Nephron (organoid): Measurements from ENCODE around the gene OR2G3.

Experiments
- H3K27ac Mint-ChIP-seq, 3 experiments: 2 replicates each; pipeline ENCODE4 v1.8.0; 2020; ENCODE audit warnings: mixed read lengths in 3 of 3, mild to moderate bottlenecking in 2 of 3, moderate library complexity in 1 of 3
- H3K27me3 Mint-ChIP-seq: 2 replicates; pipeline ENCODE4 v1.8.0; 2021; ENCODE audit warnings: low read depth, mild to moderate bottlenecking, moderate library complexity, mixed read lengths
- H3K36me3 Mint-ChIP-seq: 2 replicates; pipeline ENCODE4 v1.8.0; 2020; ENCODE audit warnings: low read depth, mixed read lengths
- H3K4me1 Mint-ChIP-seq: 2 replicates; pipeline ENCODE4 v1.8.0; 2020; ENCODE audit warnings: mixed read lengths
- H3K4me3 Mint-ChIP-seq, 3 experiments: 2 replicates each; pipeline ENCODE4 v1.8.0; 2020; ENCODE audit warnings: mild to moderate bottlenecking in 3 of 3, mixed read lengths in 3 of 3, moderate library complexity in 2 of 3
- H3K9me3 Mint-ChIP-seq: 2 replicates; pipeline ENCODE4 v1.8.0; 2020; ENCODE audit warnings: mixed read lengths
- TF ChIP-seq, protein P1 (sequence below), 3 experiments: fragments of 200-600 bp; sonication (generic); IDR thresholded peaks; one replicate each; pipeline ENCODE4 v1.5.0; 2021; ENCODE audit warnings: antibody characterized with exemption in 3 of 3; ENCODE audit not compliant: unreplicated experiment in 3 of 3

The OR2G3 gene

DNA sequence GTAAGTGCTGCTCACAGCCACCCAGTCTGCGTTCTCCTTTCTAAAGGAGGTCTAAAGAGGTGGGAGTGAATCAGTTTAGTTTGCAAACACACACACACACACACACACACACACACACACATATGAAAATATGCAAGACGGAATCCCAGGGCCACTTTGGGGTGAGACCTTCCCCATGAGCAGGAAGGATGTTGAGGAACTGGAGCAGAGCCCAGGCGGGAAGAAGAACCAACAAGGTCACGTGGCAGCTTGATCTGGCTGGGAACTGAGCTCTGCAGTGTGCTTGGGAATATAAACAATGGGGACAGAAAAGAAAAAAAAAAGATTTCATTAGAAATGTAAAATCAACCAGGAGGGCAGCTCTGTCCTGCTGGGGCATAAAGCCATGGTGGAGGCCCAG lies 32.6 kb downstream of the OR2G3 start:
- peaks cover 6% of the 10 kb centered on the region for H3K27me3 Mint-ChIP-seq
- H3K27ac Mint-ChIP-seq = no peak overlapping the region

DNA sequence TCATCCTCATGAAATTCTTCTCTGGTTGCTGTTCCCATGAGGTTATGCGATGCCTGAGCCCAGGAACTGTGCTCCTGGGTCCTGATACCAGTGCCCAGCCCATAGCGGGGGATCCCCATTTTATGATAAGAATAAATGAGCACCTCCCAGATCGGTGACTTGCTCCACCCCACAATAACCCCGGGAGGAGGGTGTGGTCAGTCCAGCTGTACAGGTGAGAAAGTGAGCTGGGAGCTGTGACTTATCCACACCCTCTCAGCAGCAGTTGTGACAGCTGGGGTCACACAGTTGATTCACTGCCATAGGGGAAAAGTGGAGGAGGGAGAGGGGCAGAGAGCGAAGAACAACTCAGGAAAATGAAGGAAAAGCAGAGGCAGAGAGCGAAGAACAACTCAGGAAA lies 33.4 kb downstream of the OR2G3 start:
- Mint-ChIP-seq H3K36me3 (no peaks in the 10 kb centered on the region), H3K4me1 (no peaks in the 10 kb centered on the region), H3K9me3 (peaks cover 11% of the 10 kb centered on the region), H3K27me3 (peaks cover 6% of the 10 kb centered on the region), H3K4me3 (no peak overlapping the region), H3K27ac (no peak overlapping the region)
- TF ChIP-seq, protein P1, sequence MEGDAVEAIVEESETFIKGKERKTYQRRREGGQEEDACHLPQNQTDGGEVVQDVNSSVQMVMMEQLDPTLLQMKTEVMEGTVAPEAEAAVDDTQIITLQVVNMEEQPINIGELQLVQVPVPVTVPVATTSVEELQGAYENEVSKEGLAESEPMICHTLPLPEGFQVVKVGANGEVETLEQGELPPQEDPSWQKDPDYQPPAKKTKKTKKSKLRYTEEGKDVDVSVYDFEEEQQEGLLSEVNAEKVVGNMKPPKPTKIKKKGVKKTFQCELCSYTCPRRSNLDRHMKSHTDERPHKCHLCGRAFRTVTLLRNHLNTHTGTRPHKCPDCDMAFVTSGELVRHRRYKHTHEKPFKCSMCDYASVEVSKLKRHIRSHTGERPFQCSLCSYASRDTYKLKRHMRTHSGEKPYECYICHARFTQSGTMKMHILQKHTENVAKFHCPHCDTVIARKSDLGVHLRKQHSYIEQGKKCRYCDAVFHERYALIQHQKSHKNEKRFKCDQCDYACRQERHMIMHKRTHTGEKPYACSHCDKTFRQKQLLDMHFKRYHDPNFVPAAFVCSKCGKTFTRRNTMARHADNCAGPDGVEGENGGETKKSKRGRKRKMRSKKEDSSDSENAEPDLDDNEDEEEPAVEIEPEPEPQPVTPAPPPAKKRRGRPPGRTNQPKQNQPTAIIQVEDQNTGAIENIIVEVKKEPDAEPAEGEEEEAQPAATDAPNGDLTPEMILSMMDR (IDR thresholded peaks at IDR 0.05; ENCODE audit: unreplicated experiment in 3 of 3) = no peak

More for the DNA sequence above, 32.6 kb downstream of the OR2G3 start:
- H3K4me1 Mint-ChIP-seq = no peaks in the 10 kb centered on the region
- TF ChIP-seq, protein P1 (IDR thresholded peaks at IDR 0.05; ENCODE audit: unreplicated experiment in 3 of 3) = no peak
- H3K9me3 Mint-ChIP-seq = peaks cover 16% of the 10 kb centered on the region
- no peaks in the 10 kb centered on the region for H3K36me3 Mint-ChIP-seq
- H3K4me3 Mint-ChIP-seq = no peak overlapping the region

DNA sequence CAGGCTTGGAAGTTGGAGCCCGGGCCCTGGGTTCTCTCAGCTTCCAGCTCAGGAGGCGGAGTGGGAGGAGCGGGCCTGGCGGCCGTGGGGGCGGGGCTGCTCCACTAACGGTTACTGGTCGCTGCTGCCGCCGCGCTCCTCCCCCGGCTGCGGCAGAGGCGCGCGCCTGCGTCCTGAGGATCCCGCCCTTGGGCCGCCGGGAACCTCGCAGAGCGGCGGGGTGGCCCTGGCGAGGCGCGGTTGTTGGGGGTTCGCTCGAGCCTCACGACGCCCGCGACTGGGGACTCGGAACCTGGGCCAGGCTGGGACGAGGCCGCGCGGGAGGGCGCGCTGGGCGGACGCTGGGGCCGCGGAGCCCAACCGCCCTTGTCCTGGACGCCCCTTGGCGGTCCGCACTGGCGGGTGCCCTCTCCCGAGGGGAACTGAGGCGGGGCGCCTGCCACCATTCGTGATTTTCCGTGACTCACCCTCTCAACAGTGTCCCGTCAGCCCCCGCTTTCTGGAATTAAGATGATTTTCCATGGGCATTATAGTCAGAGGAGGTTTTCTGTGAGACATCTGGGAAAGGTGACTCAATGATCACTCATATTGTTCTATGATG lies 34.1 kb downstream of the OR2G3 start:
- TF ChIP-seq, protein P1 (IDR thresholded peaks at IDR 0.05; ENCODE audit: unreplicated experiment in 3 of 3) = no peak
- H3K27ac Mint-ChIP-seq = no peak overlapping the region
- no peak overlapping the region for H3K4me3 Mint-ChIP-seq
- H3K9me3 Mint-ChIP-seq = peaks cover 11% of the 10 kb centered on the region
- H3K4me1 Mint-ChIP-seq = no peaks in the 10 kb centered on the region
- no peaks in the 10 kb centered on the region for H3K36me3 Mint-ChIP-seq
- H3K27me3 Mint-ChIP-seq = peaks cover 6% of the 10 kb centered on the region

DNA sequence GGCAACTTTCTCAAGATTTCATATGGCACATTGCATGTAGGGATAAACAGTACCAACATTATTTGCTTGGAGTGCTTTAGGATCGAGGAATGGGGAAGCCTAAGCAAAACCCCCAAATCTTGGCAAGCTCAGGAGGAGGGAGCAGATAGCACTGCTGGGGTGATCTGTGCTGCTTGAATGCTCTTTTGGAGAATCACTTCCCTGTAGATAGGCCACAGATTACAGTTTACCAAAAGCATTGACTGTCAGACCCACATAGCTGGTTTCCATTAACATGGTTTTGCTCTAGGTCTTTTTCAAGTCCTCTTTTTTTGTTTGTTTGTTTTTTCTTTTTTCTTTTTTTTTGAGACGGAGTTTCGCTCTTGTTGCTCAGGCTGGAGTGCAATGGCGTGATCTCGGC lies 37.4 kb downstream of the OR2G3 start:
- H3K27me3 Mint-ChIP-seq = no peaks in the 10 kb centered on the region
- H3K9me3 Mint-ChIP-seq = peaks cover 7% of the 10 kb centered on the region
- TF ChIP-seq, protein P1 (IDR thresholded peaks at IDR 0.05; ENCODE audit: unreplicated experiment in 3 of 3) = no peak
- no peak overlapping the region for H3K4me3 Mint-ChIP-seq
- no peaks in the 10 kb centered on the region for H3K4me1 Mint-ChIP-seq
- no peaks in the 10 kb centered on the region for H3K36me3 Mint-ChIP-seq
- H3K27ac Mint-ChIP-seq = no peak overlapping the region

DNA sequence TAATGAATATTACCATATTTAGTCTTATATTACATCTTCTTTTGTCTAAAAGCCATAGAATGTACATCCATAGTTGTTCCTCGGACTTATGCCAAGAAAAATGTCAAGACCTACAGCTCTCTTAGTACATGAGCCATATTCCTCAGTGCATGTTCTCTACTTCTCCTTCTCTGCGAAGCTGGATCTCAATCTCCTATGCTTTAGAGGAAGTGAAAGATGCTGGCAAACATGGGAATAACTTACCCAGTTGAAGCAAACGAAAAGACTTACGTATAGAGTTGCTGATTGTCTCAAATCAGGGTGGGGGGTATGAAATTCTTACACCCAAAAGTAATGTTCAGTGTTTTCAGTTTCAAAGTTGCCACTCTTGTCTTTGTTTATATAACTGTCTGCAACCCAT lies 41.5 kb downstream of the OR2G3 start:
- Mint-ChIP-seq H3K36me3 (no peaks in the 10 kb centered on the region), H3K4me3 (no peak overlapping the region), H3K9me3 (no peaks in the 10 kb centered on the region), H3K27me3 (no peaks in the 10 kb centered on the region), H3K4me1 (no peaks in the 10 kb centered on the region), H3K27ac (no peak overlapping the region)
- TF ChIP-seq, protein P1 (IDR thresholded peaks at IDR 0.05; ENCODE audit: unreplicated experiment in 3 of 3) = no peak

DNA sequence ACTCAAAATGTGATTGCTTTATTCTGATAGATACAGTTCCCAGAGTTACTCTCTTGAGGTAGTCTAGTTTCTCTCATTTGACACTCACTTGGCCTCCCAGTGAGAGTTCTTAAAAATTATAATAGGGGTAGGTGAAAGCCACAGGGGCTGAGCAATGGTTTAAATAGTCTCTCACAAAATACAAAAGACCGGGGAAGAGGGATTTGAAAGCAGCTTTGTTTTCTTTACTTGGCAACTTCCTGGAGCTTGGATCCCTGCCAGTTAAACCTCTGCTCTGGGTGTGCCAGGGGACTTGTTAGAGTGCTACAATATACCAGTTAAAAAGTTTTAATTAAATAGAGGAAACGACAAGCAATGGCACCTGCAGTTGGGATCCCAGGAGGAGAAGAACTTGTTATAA lies 42.5 kb downstream of the OR2G3 start:
- Mint-ChIP-seq H3K4me1 (no peaks in the 10 kb centered on the region), H3K27me3 (no peaks in the 10 kb centered on the region), H3K36me3 (no peaks in the 10 kb centered on the region), H3K27ac (no peak overlapping the region), H3K9me3 (no peaks in the 10 kb centered on the region), H3K4me3 (no peak overlapping the region)
- TF ChIP-seq, protein P1 (IDR thresholded peaks at IDR 0.05; ENCODE audit: unreplicated experiment in 3 of 3) = no peak
